Measurements from ENCODE around the gene H2AZ1.

Gene H2AZ1

GRCh38 chr4:99979872-99980271 is 29.8 kb upstream of the H2AZ1 start:
- no peak overlapping the region for H3K4me2 ChIP-seq (ENCODE audit: low read depth, low read length, poor library complexity, severe bottlenecking)
- no peaks in the 10 kb centered on the region for H3K4me1 ChIP-seq (ENCODE audit: insufficient read depth, low read length, poor library complexity, severe bottlenecking)
- H2AFZ ChIP-seq (ENCODE audit: low read length) = no peak overlapping the region
- H3K36me3 ChIP-seq (ENCODE audit: insufficient read depth, low read length) = no peaks in the 10 kb centered on the region
- no peaks in the 10 kb centered on the region for H3K79me2 ChIP-seq (ENCODE audit: insufficient read depth, low read length)
- TF ChIP-seq, protein P1, sequence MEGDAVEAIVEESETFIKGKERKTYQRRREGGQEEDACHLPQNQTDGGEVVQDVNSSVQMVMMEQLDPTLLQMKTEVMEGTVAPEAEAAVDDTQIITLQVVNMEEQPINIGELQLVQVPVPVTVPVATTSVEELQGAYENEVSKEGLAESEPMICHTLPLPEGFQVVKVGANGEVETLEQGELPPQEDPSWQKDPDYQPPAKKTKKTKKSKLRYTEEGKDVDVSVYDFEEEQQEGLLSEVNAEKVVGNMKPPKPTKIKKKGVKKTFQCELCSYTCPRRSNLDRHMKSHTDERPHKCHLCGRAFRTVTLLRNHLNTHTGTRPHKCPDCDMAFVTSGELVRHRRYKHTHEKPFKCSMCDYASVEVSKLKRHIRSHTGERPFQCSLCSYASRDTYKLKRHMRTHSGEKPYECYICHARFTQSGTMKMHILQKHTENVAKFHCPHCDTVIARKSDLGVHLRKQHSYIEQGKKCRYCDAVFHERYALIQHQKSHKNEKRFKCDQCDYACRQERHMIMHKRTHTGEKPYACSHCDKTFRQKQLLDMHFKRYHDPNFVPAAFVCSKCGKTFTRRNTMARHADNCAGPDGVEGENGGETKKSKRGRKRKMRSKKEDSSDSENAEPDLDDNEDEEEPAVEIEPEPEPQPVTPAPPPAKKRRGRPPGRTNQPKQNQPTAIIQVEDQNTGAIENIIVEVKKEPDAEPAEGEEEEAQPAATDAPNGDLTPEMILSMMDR (conservative IDR thresholded peaks at IDR 0.05; ENCODE audit: low read length) = no peak
- TF ChIP-seq EZH2phosphoT487 (IDR thresholded peaks at IDR 0.05; ENCODE audit: borderline replicate concordance) = no peak
- no peaks in the 10 kb centered on the region for H4K20me1 ChIP-seq (ENCODE audit: insufficient read depth, low read length, poor library complexity, severe bottlenecking)
- no peaks in the 10 kb centered on the region for H3K27me3 ChIP-seq (ENCODE audit: insufficient read depth, low read length, poor library complexity, severe bottlenecking)
- H3K9me2 ChIP-seq (replicated peaks; ENCODE audit: low read depth, low read length) = no peaks in the 10 kb centered on the region
- H3F3A ChIP-seq (ENCODE audit: low read depth) = no peaks in the 10 kb centered on the region
- H3K4me3 ChIP-seq (ENCODE audit: low read length, poor library complexity, severe bottlenecking) = no peak overlapping the region
- H3K9ac ChIP-seq (ENCODE audit: low read depth, low read length, poor library complexity, severe bottlenecking) = no peak overlapping the region
- no peaks in the 10 kb centered on the region for H3K9me3 ChIP-seq (ENCODE audit: insufficient read depth, low read depth, low read length)

DNA sequence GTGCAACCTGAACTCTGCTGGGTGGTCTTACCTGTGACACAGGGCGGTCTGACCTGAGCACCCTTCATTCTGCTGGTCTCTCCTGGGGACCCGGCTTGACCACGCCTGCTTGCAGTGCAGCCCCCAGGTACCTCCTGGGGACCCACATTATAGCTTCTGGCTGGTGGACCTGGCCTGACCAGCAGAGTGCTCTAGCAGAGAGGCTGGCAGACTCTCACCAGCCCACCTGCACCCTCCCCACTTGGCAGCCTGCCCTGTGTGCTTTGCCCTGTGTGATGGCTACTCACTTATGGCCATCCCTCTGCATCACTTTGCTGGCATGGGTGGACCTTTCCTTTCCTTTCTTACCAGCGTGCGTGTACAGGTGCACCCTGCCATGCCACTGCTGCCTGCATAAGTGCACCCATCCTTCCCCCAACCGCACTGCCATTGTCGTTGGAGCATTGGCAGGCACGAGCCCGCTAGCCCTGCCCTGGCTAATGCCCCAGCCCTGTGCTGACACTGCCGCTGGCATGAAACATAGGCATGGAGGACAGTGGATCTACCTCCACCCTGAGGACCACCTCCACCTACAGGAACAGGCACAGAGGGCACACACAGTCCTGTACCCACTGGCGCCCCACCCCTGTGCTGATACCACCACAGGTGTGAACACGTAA is 21.5 kb upstream of the H2AZ1 start:
- no peak for TF ChIP-seq EZH2phosphoT487 (IDR thresholded peaks at IDR 0.05; ENCODE audit: borderline replicate concordance)
- TF ChIP-seq, protein P1 (conservative IDR thresholded peaks at IDR 0.05; ENCODE audit: low read length) = no peak
- Histone ChIP-seq H3K4me3 (ENCODE audit: low read length, poor library complexity, severe bottlenecking) (no peak overlapping the region), H3K4me1 (ENCODE audit: insufficient read depth, low read length, poor library complexity, severe bottlenecking) (peaks cover 2% of the 10 kb centered on the region), H3K9ac (ENCODE audit: low read depth, low read length, poor library complexity, severe bottlenecking) (no peak overlapping the region), H3K9me3 (ENCODE audit: insufficient read depth, low read depth, low read length) (no peaks in the 10 kb centered on the region), H3K27me3 (ENCODE audit: insufficient read depth, low read length, poor library complexity, severe bottlenecking) (no peaks in the 10 kb centered on the region), H3K4me2 (ENCODE audit: low read depth, low read length, poor library complexity, severe bottlenecking) (no peak overlapping the region), H3K79me2 (ENCODE audit: insufficient read depth, low read length) (no peaks in the 10 kb centered on the region), H3K9me2 (replicated peaks; ENCODE audit: low read depth, low read length) (no peaks in the 10 kb centered on the region), H3F3A (ENCODE audit: low read depth) (no peaks in the 10 kb centered on the region), H2AFZ (ENCODE audit: low read length) (no peak overlapping the region), H3K36me3 (ENCODE audit: insufficient read depth, low read length) (no peaks in the 10 kb centered on the region), H4K20me1 (ENCODE audit: insufficient read depth, low read length, poor library complexity, severe bottlenecking) (no peaks in the 10 kb centered on the region)

DNA sequence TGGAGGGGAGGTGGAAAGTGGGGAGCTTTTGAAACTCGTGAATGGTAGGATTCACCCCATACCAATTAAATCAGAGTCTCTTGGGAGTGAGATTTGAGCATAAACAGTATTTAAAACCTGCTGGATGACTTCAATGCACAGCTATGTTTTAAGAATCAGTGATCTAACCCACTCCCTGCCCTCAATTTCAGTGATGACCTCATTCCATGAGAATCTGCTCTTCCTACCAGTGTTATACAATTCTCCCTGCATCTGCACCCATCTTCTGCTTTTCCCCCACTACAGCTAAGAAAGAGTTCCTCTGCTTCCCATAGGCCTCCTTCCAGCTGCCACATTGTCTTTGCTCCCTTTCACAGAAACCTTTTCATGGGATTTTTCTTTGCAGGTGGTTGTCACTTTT is 18.3 kb upstream of the H2AZ1 start:
- H2AFZ ChIP-seq (ENCODE audit: low read length) = no peak overlapping the region; the same call in 1 of the 2 replicates
- no peaks in the 10 kb centered on the region for H4K20me1 ChIP-seq (ENCODE audit: insufficient read depth, low read length, poor library complexity, severe bottlenecking)
- H3K79me2 ChIP-seq (ENCODE audit: insufficient read depth, low read length) = no peaks in the 10 kb centered on the region
- no peaks in the 10 kb centered on the region for H3K9me2 ChIP-seq (replicated peaks; ENCODE audit: low read depth, low read length)
- H3K36me3 ChIP-seq (ENCODE audit: insufficient read depth, low read length) = no peaks in the 10 kb centered on the region
- TF ChIP-seq, protein P1 (conservative IDR thresholded peaks at IDR 0.05; ENCODE audit: low read length) = no peak
- no peak for TF ChIP-seq EZH2phosphoT487 (IDR thresholded peaks at IDR 0.05; ENCODE audit: borderline replicate concordance)
- H3K4me3 ChIP-seq (ENCODE audit: low read length, poor library complexity, severe bottlenecking) = no peak overlapping the region
- no peak overlapping the region for H3K4me2 ChIP-seq (ENCODE audit: low read depth, low read length, poor library complexity, severe bottlenecking)
- no peaks in the 10 kb centered on the region for H3K9me3 ChIP-seq (ENCODE audit: insufficient read depth, low read depth, low read length)
- H3F3A ChIP-seq (ENCODE audit: low read depth) = no peaks in the 10 kb centered on the region
- H3K4me1 ChIP-seq (ENCODE audit: insufficient read depth, low read length, poor library complexity, severe bottlenecking) = peaks cover 24% of the 10 kb centered on the region
- H3K27me3 ChIP-seq (ENCODE audit: insufficient read depth, low read length, poor library complexity, severe bottlenecking) = no peaks in the 10 kb centered on the region
- no peak overlapping the region for H3K9ac ChIP-seq (ENCODE audit: low read depth, low read length, poor library complexity, severe bottlenecking)
